Activated CD4-positive, alpha-beta T cell treated with anti-CD3 and anti-CD28 coated beads, Interleukin-2, Interleukin-4, amounts not matched to agents 100 ng/mL and 50 ng/mL, durations not matched to agents 16 hours and 8 hours (primary cell): ENCODE data around the gene MIX23.

ENCODE experiments used
- DNase-seq: peaks from one replicate; pipeline ENCODE4 v3.0.0-alpha.2; 2020; ENCODE audit warnings: low spot score

MIX23 gene

DNA sequence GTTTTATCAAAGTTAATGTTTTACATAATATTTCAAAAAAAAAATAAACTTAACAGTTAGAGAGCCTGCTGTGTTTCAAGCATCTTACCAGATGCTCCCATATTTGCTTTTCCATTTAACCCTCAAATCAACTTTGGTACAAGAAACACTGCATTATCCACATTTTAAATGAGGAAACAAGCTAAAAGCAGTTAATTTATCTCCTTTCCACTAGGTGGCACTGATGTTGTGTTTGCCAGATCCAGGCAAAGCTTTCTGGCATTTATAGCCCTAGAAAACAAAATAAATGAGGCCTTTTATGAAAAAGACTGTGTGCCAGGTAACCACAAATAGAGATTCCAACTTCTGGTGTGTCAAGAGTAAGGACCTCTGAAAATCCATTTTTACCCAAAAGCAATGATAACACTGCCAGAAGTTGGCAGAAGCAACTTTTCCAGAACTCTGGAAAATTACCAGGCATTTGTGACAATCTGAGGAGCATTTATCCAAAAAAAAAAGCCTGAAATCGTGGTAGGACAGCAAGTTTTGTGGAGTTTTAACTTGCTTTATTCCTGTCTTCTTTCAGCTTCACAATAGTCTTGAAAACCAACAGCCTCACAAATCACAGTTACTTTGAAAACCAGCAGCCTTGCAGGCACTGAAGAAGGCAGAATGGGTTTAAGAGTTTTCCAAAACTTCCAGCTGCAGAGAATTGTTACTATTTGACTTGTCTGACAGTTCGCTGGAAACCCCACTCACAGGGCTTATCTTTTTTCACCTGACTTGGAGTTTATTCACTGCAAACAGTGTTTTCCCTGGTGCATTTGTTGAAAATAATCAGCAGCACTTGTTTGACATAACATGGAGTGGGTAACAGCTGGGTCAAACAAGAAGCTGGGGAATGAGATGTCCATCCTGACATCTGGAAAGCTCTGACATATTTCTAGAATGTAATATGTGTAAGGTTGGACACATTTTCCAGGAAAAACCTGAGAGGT is 10.1 kb upstream of the MIX23 start:
- peak; percentile 61 for DNase-seq

DNA sequence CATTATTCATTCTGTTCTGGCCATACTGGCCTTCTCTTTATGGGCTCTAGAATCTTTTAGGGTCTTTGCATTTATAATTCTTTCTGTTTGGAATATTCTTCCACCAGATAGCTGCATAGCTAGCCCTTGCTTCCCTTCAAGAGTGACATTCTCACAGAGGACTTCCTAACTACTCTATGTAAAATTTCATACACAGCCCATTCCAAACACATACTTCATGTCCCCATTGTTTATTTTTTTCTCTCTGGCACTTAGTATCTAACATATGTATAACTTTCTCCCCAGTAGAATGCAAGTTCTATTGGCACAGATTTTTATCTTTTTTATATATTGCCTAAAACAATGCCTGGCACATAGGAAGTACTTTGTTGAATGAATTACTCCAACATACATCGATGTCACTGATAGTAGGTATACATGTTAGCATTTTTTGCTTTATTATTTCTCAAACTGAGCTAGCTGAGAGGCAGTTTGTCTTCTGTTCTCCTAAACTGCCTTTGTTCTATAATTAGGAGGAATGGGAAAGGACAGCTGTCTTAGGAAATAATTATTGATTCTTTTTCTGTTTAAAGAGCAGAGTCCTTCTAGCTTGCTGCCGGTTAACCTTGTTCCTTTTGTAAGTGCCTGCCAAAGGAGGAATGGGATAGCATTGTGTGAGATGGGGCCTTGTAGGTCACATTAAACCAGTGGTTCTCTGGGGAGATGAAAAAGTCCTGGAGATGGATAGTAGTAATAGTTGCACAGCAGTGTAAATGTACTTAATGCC is 8.8 kb upstream of the MIX23 start:
- no peak for DNase-seq

DNA sequence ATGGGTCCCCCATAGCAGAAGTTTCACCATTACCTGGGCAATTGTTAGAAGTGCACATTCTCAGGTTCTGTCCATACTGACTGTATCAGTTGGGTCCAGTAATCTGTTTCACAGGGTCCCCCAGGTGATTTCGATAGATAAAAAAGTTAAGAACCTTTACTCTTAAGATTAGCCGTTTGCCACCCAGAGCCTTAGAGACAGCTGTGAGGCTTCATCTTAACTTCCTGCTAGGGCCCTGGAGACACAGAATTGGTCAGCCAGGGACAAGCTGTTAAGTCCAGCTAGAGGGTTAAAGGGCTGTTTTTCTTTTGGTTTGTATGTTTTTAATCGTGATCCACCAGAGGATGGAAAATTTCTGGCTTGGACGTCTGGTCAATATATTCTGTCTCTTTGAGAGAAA is 7.6 kb upstream of the MIX23 start:
- DNase-seq = no peak

DNA sequence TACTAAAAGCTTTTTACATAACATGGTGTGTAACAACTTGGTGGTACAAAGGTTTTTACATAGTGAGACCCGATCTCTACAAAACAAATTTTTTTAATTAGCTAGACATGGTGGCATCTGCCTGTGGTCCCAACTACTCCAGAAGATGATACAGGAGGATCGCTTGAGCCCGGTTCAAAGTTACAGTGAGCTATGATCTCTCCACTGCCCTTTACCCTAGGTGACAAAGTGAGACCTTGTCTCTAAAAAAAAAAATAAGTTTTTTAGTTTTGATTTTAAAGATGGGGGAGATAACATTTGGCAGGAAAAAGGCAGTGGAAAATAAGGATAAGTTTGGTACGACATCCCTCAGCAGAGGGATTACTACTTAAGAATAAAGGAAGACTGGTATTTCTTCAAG is 6.9 kb upstream of the MIX23 start:
- DNase-seq = no peak

DNA sequence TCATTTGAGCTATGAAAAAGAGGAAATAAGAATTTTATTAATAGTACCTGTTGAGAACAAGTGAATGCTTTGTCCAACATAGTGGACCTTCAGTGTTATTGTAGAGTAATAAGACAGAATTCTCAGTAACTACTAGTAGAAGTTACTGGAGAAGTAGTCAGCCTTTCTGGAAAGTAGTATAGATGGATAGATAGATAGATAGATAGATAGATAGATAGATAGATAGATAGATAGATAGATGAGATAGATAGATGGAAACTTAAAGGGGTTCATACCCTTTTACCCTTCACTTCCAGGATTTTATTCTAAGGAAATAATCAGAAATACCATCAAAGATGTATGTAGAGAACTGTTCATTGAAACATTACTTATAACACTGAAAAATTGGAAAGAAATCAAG is 6.2 kb upstream of the MIX23 start:
- DNase-seq = no peak

DNA sequence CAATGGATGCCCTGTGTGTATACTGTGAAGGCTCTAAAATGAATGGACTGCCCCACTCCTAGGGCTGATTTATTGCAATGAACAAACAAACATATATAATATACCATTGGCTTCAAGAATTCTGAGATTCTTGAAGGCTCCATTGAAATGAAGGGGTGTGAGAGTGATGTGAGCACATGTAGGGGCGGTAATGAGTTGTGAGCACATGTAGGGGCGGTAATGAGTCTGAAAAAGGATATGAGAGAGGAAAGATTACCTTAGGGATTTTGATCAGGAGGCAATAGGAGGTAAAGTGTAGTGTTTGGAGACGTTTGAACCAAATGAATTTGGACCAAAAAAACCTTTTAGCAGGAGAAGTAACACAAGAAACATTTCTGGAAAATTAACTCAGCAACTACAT is 4.7 kb upstream of the MIX23 start:
- no peak for DNase-seq

DNA sequence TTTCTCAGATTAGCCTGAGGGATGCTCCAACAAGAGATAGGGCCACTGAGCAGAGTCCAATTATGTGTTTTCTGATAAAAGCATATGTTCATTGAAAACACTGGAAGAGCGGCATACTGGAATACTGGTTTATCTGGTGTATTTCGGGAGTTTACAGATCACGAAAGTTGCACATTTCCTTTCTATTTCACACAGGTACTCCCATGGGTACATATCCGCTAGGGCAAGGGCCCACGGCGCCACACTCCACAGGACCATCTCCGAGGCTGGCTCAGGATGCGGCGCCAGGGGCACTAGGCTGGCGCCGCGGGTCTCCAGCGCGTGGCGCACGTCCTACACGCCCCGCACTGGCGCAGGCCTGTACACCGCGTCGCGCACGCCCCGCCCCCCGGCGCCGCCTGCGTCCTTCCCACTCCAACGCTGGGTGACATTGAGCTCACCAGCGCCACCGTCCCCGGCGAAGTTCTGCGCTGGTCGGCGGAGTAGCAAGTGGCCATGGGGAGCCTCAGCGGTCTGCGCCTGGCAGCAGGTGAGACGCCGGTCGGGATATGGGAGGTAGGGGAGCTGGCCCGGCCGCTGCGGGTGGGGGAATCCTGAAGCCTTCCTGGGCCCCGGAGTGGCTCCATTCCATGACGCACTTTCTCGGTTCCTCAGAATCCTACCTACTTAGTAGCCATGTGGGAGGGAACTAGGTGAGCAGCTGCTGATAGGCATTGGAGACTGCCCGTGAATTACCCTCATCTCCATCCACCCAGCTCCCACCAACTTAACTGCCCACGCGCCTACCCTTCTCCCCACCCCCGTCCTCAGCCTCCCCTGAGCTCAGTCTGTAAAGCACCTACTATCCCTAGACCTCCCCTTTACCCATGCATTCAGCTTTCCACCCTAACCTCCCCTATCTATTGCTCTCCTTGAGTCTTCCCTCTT is 1.0 kb upstream of the MIX23 start, which contains the start of gene FAM162A:
Gene FAM162A (plus strand): TSS at position 412 of the 927 bp plus-strand sequence. CDS start 84 bp downstream, at position 496.
- DNase-seq = peak; percentile 95

DNA sequence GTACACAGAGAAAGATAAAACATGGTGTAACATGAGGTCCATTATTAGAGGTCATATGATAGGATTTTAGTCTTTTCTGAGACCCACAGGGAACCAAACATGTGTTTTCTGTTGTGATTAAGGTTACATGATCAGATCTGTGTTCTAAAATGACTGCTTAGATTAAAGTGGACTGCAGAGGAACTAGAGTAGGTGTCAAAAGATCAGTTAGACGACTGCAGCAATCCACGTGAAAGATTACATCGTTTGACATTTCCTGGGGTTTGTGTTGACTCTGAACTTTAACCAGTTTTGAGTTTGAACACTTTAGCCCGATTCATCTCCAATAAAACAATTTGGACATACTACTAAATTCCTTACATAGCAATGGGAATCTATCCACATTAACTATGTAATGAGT is 5.1 kb downstream of the MIX23 start:
- no peak for DNase-seq

DNA sequence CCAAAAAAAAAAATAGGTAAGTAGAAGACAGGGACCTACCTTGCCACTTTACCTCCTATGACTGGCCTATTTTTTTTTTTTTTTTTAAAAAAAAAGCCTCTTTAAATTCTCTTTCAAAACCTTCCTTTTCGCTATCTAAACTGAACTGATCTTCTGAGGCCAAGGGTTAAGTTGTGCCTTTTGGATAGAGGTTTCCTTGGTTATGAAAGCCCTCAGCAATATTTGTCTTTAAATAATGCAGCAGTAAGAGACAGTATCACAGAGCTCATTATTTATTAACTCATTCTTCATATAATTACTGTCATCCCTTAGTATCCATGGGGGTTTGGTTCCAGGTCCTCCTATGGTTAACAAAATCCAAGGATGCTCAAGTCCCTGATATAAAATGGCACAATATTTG is 9.0 kb downstream of the MIX23 start:
- no peak for DNase-seq

DNA sequence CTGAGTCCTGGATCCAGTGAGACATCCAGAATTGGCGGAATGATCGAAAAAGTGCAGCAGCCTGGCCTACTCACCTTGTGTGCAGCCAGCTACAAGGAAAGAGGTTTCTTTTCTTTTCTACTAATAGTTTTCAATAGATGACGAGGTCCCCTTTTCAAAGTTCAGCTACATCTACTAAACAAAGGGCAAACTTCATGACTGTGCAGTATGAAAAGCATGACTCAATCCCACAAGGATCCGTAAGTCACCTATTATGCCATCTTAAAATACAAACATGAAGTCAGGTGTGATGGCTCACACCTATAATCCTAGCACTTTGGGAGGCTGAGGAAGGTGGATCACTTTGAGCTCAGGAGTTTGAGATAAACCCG is 16.7 kb downstream of the MIX23 start:
- no peak for DNase-seq

DNA sequence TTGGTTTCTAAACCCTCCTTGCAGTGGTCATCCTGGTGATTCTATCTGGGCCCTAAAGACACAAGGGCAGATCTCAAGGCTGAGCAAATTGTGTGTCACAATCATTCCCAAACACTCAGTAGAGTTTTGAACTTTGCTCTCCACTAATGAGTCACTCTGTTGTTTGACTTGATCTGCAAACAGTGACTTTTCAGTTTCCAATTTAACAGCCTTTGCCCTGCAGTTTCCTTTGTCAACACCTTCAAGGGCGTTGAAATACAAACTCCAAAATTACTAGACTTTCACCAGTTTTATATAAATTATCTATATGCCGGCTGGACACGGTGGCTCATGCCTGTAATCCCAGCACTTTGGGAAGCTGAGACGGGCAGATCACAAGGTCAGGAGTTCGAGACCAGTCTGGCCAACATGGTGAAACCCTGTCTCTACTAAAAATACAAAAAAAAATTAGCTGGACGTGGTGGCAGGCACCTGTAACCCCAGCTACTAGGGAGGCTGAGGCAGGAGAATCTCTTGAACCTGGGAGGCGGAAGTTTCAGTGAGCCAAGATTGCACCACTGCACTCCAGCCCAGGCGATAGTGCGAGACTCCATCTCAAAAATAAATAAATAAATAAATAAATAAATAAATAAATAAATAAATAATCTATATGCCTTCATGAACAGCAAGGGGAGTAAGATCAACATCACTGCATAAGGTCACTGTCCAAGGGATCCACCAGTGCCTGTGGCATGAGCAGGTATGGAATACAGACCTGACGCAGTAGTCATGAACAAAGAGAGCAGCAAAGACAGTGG is 17.3 kb downstream of the MIX23 start:
- DNase-seq = peak; percentile 85

DNA sequence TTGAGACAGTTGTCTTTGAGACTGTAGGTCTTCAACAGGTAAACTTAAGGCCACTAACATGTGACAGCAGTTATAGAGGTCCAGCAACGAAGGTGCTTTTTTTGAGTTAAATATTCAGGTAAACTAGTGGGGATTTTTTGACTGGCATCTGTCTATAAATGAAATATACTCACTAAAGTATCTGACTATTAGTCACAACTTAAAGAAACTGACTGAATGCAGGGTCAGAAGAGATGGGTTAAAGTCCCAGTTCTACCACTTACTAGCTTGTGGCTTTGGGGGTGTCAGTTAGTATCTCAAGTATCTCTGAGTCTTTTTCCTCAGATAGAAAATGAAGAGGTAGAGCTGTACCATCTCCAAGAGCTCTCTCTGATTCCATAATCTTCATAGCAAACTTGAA is 18.0 kb downstream of the MIX23 start:
- DNase-seq = peak; percentile 53

DNA sequence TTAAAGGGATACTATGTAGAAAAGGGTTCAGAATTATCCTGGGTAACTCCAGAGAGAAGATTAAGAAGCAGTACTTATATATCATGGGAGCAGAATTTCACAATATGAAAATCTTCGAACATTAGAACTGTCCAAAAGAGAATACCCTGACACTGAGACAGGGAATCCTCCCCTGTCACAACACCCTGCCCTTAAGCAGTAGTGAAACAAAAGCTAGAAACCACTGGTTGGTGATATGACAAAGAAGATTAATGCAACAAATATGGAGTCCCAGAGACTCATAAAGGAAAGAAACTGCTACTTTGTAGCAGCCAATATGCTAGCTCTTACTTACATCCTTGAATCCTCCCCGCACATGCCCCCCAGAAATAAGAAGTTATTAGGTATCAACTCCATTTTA is 18.5 kb downstream of the MIX23 start:
- peak; percentile 23 for DNase-seq

DNA sequence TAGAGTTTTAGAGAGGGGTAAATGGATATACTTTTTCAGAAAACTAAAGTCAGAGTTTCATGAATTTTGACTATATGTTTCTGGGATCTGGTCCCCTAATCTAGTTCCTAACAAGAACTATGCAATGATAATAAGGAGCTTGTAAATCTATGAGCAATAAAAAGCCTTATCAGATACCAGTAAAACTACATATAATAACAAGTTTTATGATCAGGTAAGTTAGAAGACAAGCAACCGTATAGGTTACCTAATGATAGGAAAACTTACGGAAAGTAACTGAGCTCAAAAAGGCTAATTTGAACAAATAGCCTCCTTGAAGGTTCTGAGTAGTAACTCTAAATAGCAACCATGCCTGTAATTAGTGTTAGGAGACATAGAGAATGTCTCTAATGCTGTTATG is 21.0 kb downstream of the MIX23 start:
- no peak for DNase-seq

DNA sequence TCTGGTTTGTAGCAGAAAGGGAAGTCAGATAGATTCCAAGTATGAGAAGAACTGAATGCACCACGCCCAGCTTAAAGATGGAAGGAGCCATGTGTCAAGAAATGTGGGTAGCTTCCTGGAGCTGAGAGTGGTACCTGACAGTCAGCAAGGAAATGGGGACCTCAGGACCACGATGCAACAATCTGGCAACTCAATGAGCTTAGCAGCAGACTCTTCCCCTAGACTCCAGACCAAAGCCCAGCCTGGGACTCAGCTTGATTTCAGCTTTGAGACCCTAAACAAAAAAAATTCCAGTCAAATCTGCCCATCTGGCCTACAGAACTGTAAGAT is 24.4 kb downstream of the MIX23 start:
- peak; percentile 5 for DNase-seq

DNA sequence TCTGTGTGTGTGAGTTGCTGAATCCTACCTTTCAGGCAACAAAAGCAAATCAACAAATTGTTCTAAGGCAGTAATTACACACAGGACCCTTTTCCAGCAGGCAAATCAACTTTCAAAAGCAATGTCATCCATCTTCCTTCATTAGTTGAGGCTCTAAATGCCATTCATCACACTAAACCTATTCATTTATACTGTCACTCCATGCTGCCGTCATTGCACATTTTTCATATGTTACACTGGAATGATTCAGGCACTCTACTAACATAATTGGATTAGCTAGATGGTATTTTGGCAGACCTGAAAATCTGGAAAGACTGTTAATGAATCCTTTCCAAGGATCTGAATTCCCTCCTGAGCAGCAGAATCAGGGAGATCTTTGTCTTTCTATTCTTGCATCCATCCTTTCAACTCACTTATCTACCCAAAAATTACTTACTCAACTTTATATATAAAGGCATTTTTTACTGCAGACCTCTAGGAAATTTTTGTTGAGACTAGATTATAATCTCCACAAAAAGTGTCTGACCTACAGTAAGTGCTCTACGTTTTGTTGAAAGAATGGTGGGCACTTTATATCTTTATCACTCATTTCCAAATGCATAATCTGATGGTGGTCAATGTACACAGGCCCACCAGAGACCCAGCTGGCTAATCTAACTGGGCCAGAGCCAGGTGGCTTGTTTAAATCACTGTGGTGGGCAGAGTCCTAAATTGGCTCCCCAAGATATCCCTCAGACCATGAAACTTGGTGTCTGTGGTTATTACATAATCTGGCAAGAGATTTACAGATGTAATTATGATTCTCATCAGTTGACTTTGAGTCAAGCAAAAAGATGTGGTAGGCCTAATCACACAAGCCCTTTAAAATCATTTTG is 25.0 kb downstream of the MIX23 start:
- DNase-seq = no peak

DNA sequence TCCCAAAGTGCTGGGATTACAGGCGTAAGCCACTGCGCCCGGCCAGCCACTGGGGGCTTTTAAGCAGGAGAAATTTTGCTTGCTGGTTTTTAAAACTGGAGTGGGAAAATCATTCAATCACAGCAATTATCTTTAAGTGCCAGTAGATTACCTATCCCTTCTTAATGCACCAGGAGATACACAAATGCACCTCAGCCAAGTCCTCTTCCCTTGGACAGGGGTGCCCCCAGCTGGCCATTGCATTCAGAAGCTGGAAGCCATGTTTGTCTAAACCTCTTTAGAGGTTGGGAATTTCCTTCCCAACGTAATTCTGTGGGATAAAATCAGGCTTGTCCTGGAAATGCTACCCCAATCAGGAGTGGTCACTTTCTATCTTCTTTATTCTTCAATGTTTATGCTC is 26.6 kb downstream of the MIX23 start:
- DNase-seq = no peak

DNA sequence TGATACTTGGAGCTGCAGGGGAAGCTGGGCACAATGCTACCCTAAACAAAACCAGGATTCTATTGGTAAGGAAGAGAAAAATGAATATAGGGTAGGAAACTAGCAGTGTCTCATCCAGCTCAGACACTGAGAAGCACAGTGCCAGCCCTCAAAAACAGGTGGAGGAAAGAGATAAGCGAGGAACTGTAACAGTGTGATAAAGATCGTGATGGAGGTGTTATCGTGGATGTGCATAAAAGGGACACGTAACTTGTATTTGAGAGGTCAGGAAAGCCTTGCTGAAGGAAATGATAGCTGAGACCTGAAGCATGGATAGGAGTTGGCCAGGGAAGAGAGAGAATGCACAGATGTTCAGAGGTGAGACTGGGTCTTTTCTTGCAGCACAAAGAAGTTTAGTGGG is 27.4 kb downstream of the MIX23 start:
- DNase-seq = no peak

DNA sequence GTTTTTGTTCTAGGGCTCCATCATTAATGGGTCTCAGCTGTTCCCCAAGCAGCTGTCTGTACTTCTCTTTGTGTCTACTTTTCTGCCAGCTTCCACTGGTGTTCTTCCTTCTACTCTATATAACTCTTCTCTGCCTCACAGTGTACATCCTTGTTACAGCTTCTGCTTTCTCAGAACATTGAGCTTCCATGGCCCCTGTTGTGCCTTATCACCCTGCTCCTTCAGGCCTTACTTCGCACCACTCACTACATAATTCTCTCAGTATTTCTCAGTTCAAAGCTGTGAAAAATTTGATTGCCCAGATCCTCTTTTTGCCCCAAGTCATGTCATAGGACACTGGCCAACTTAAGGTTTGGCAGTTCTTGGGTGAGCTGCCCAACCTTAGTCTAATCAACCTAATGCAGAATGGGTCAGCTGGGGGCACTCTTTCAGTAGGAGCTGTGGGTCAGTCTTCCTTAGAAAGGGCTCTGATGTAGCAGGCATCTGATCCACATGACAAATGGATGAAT is 29.1 kb downstream of the MIX23 start:
- DNase-seq = no peak

DNA sequence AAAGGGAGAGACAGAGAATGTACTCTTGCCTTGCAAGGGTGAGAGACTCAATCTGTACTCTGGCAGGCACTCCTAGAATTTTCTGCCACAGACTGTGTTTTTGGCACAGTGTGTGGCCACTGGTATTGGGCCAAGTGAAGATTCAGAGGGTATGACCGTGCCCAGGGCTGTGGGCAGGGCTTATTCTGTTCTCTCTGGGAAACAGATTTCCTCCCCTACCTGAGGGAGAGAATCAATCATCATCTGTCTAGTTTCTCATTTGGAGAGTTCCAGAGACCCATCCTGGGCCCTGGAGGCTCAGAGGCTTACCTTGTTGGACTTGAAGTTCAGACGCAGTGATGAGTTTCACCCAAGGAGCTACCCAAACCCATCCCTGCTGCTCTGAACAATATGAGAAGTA is 29.8 kb downstream of the MIX23 start:
- DNase-seq = no peak
